ENCODE results near the gene ABCA12. TPM values are rescaled to one million over a fixed set of nuclear protein-coding genes. Genes with fewer than 3 reads are reported as not detected.

ABCA12 gene
- total RNA-seq, 1 experiment from 2014 or later, result 1.8 TPM

DNA sequence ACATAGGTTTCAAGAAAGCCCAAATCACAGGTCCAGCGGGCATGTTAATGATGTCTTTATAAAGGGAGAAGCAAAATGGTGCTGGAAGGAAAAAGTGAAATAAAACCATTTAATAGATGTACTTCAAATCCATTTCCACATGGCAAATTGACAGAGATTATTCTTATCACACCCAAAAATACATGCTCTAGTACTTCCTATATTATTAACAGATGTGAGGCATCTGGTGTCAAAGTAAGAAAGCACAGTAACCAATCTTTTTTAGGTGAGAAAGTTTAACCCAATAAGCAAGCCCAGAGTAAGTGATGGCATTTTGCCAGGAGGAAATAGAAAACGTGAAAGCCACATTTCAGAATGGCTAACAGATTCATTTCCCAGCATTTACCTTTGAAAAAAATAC is 128.0 kb downstream of the ABCA12 start:
- no peak for DNase-seq (ENCODE audit: low read depth)
- in situ Hi-C loops (cut with HindIII; ENCODE audit: low pct_unique_long_range_greater_than_20kb, low sequenced_read_pairs), result no loop called here

- DNase-seq (ENCODE audit: low read depth), result no peak
- in situ Hi-C loops (cut with HindIII; ENCODE audit: low pct_unique_long_range_greater_than_20kb, low sequenced_read_pairs), result no loop called here
Measured at GRCh38 chr2:215003001-215003400, 135.4 kb downstream of the ABCA12 start.

GRCh38 chr2:215002500-215002899 is 135.9 kb downstream of the ABCA12 start:
- peak; percentile 6 for DNase-seq (ENCODE audit: low read depth)
- in situ Hi-C loops (cut with HindIII; ENCODE audit: low pct_unique_long_range_greater_than_20kb, low sequenced_read_pairs), result no loop called here

- no peak for DNase-seq (ENCODE audit: low read depth)
- in situ Hi-C loops (cut with HindIII; ENCODE audit: low pct_unique_long_range_greater_than_20kb, low sequenced_read_pairs), result no loop called here
Measured at GRCh38 chr2:215000721-215001120, 137.7 kb downstream of the ABCA12 start.

DNA sequence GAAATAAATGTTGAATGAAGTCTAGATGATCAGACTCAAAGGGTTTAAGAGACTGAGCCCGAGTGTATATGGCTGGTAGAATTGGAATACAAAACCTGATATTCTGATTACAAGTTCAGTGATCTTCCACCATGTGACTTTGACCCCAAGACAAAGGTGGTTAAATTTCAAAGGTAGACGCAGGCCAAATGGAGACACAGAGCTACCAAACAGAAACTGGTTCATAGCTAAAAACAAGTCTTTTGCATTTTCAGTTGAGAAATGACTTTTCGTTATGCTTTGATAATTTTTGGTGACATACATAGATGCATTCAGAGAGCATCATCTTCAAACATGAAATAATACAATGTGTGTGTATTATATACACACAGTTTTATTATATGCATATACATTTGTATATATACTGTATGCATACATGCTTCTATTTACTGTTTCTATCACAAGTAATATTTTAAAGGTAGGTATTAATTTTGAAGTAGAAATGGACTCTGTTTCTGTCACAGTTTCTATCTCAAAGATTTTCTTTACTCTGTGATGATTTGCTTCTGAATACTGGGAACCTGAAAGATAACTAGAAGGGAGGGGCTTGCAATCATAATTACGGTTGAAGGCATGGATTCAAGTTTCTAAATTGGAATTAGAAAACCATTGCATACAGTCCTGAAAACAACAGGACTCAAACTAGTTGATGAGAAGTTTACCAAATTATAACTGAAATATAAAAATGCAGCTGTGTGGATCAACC is 142.3 kb downstream of the ABCA12 start:
- DNase-seq (ENCODE audit: low read depth), result no peak
- in situ Hi-C loops (cut with HindIII; ENCODE audit: low pct_unique_long_range_greater_than_20kb, low sequenced_read_pairs), result no loop called here

GRCh38 chr2:214995409-214995808 is 143.0 kb downstream of the ABCA12 start:
- in situ Hi-C loops (cut with HindIII; ENCODE audit: low pct_unique_long_range_greater_than_20kb, low sequenced_read_pairs), result no loop called here
- DNase-seq (ENCODE audit: low read depth), result no peak

DNA sequence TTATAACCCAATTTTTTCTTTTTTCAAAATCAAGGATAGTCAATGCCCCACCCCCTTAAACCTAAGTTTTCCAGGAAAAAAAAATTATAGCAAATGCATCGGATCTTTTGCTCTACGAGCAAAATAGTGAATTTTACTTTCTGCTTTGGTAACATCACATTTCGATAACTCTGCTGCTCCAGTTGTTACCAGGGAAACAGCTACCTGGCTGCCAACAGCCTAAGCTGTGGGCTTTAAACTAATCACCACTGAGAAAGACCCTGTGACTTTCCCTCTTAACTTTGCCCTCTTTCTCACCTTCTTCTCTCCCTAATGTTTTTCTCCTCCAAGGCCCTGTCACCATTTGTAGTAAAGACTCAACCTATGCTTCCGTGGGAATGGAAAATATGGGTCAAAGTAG is 145.5 kb downstream of the ABCA12 start:
- no peak for DNase-seq (ENCODE audit: low read depth)
- in situ Hi-C loops (cut with HindIII; ENCODE audit: low pct_unique_long_range_greater_than_20kb, low sequenced_read_pairs), result no loop called here

DNA sequence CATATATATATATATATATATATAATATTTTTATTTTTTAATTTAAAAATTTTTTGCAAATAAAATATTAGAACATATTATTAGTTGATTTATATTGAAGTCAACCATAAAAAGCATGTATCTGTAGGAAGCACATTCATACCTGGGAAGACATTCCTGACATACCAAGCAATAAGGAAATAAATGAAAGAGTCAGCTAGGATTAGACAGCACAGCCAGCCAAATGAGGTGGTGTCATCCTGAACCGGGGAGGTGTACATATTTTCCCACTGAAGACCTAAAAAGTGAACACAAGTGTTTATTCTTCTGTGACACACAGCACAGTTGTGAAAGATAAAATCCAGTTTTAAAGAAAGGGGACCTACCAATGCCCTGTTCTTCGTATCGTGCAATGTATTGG is 149.2 kb downstream of the ABCA12 start:
- in situ Hi-C loops (cut with HindIII; ENCODE audit: low pct_unique_long_range_greater_than_20kb, low sequenced_read_pairs), result no loop called here
- DNase-seq (ENCODE audit: low read depth), result no peak

- DNase-seq (ENCODE audit: low read depth), result no peak
Measured at GRCh38 chr2:214987261-214987660, 151.2 kb downstream of the ABCA12 start.

GRCh38 chr2:214985619-214986018 is 152.8 kb downstream of the ABCA12 start:
- DNase-seq (ENCODE audit: low read depth), result no peak
- in situ Hi-C loops (cut with HindIII; ENCODE audit: low pct_unique_long_range_greater_than_20kb, low sequenced_read_pairs), result no loop called here

More at GRCh38 chr2:214987261-214987660, 151.2 kb downstream of the ABCA12 start:
- in situ Hi-C loops (cut with HindIII; ENCODE audit: low pct_unique_long_range_greater_than_20kb, low sequenced_read_pairs), result no loop called here

DNA sequence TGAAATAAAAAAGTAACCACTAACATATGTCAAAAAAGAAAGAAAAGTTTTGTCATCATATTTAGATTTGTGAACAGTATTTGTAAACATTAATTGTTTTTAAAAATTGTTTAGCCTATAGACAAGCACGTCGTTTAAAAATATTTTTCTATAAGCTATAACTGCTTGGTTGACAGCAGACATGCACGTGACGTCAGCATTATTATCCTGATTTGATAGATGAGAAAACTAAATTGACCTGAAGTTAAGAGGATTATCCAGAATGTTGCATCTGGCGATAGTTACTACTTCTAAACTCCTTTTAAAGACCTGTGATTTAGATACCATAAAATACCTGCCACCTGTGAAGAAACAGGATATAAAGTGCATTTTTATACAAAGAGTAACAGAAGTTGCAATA is 172.0 kb downstream of the ABCA12 start:
- in situ Hi-C loops (cut with HindIII; ENCODE audit: low pct_unique_long_range_greater_than_20kb, low sequenced_read_pairs), result no loop called here
- DNase-seq (ENCODE audit: low read depth), result no peak

GRCh38 chr2:214960677-214961076 is 177.7 kb downstream of the ABCA12 start:
- DNase-seq (ENCODE audit: low read depth), result peak; percentile 1
- in situ Hi-C loops (cut with HindIII; ENCODE audit: low pct_unique_long_range_greater_than_20kb, low sequenced_read_pairs), result no loop called here

- in situ Hi-C loops (cut with HindIII; ENCODE audit: low pct_unique_long_range_greater_than_20kb, low sequenced_read_pairs), result no loop called here
- DNase-seq (ENCODE audit: low read depth), result no peak
Measured at GRCh38 chr2:214946949-214947348, 191.5 kb downstream of the ABCA12 start.

DNA sequence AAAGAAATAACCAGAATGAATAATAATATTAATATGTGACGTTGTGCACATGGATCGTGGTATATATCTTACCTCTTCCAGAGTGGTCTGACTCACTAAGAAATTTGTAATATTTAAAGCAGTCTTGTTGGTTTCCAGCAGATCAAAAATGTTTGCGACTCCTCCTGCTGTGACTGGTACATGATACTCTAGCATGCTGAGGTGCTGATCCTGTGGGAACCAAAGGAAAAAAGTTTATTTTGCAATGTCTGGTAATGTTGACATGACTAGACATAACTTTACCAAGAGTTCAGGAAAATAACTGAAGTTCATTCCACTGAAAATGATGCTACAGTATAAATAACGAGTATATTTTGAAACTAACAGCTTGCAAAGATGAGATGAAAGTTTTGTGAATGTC is 204.4 kb downstream of the ABCA12 start:
- DNase-seq (ENCODE audit: low read depth), result no peak
- in situ Hi-C loops (cut with HindIII; ENCODE audit: low pct_unique_long_range_greater_than_20kb, low sequenced_read_pairs), result no loop called here

DNA sequence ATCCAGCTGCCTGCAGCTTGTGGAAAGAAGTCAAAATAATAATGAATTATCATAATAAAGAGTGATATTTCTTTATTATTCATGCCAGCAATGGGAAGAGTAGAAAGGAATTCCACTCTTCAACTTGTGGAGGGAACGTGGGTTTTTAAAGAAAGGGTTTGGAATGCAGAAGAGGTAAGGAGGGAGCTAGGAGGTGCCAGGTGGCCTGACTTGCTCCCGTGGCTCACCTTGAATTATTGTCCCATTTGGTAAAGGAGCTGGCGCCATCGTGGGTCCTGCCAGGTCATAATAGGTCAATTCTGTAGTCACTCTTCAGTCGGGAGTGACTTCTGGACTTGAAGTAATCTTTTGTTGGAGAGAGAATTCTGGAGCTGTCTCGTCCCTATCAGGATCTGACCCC is 233.8 kb downstream of the ABCA12 start:
- in situ Hi-C loops (cut with HindIII; ENCODE audit: low pct_unique_long_range_greater_than_20kb, low sequenced_read_pairs), result no loop called here

DNA sequence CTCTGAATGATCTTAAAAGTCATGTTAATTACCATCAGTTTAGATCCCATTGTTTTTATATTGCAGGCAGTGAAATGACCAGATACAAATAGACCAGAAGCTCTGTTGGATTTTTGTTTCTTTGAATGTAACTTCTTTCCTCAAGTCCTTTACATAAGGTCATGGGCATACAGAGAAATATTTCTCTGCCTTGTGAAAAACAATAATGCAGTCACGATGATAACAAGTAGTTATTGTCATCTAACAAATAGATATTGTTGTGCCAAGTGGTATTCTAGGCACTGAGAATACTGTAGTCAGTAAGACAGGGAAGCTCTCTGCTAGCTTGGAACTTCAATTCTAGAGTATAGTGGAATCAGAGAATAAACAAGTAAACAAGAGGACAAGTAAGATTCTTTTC is 234.2 kb downstream of the ABCA12 start:
- in situ Hi-C loops (cut with HindIII; ENCODE audit: low pct_unique_long_range_greater_than_20kb, low sequenced_read_pairs), result no loop called here
- DNase-seq (ENCODE audit: low read depth), result no peak

More for the DNA sequence above, 233.8 kb downstream of the ABCA12 start:
- DNase-seq (ENCODE audit: low read depth), result no peak

DNA sequence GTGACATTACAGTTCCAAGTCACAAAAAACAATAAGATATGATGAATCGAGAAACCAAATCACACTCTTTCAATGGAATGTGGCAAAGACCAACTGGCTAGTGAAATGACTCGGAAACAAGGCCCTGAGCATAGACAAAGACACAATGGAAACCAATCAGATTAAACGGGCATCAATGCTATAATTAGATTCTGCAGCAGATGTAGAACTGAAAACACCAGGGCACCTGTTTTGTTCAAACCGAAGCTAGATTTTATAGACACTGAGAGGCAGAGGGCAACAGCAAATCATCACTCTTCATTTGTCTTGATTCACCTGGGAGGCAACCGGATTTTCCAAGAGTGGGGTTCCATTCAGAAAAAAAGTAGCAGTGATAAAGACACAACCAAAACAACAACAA is 236.1 kb downstream of the ABCA12 start:
- in situ Hi-C loops (cut with HindIII; ENCODE audit: low pct_unique_long_range_greater_than_20kb, low sequenced_read_pairs), result no loop called here
- no peak for DNase-seq (ENCODE audit: low read depth)

- in situ Hi-C loops (cut with HindIII; ENCODE audit: low pct_unique_long_range_greater_than_20kb, low sequenced_read_pairs), result no loop called here
- DNase-seq (ENCODE audit: low read depth), result no peak
Measured at GRCh38 chr2:214899751-214900150, 238.7 kb downstream of the ABCA12 start.

GRCh38 chr2:214896274-214896673 is 242.2 kb downstream of the ABCA12 start:
- DNase-seq (ENCODE audit: low read depth), result no peak
- in situ Hi-C loops (cut with HindIII; ENCODE audit: low pct_unique_long_range_greater_than_20kb, low sequenced_read_pairs), result no loop called here

DNA sequence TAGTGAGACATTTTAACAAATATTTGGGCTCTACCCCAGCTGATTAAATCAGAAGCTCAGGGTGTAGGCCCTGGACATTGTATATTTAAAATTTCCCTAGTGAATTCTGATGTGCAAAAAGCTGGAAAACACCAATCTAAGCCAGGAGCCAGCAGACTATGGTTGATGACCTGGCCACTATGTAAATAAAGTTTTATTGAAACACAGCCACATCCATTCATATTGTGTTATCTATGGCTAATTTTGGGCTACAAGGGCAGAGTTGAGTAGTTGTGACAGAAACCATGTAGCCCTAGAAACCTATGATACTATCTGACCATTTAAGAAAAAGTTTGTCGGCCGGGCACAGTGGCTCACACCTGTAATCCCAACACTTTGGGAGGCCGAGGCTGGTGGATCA is 243.0 kb downstream of the ABCA12 start:
- DNase-seq (ENCODE audit: low read depth), result no peak
- in situ Hi-C loops (cut with HindIII; ENCODE audit: low pct_unique_long_range_greater_than_20kb, low sequenced_read_pairs), result no loop called here

All from Caki2 (cell line).